Memory B cell (primary cell): ENCODE results near the gene PNPLA5.

Source experiments
- ATAC-seq: fragments of 150-1000 bp; cut with Tn5 transposase; 2 replicates; pipeline ENCODE4 v1.10.0; 2021; ENCODE audit warnings: low read depth, mild to moderate bottlenecking, moderate library complexity
- DNase-seq, 2 donors: peaks; one replicate each; pipeline ENCODE4 v3.0.0; 2022; ENCODE audit warnings: low spot score in 2 of 2
- H3K27ac Mint-ChIP-seq: one replicate; pipeline ENCODE4 v1.8.0; 2022; ENCODE audit warnings: mild to moderate bottlenecking, moderate library complexity, mixed read lengths
- H3K27me3 Mint-ChIP-seq: one replicate; pipeline ENCODE4 v1.8.0; 2022; ENCODE audit warnings: mixed read lengths
- H3K36me3 Mint-ChIP-seq: one replicate; pipeline ENCODE4 v1.8.0; 2022; ENCODE audit warnings: mild to moderate bottlenecking, mixed read lengths
- H3K4me1 Mint-ChIP-seq: one replicate; pipeline ENCODE4 v1.8.0; 2022; ENCODE audit warnings: mixed read lengths
- H3K4me3 Mint-ChIP-seq: one replicate; pipeline ENCODE4 v1.8.0; 2022; ENCODE audit warnings: mild to moderate bottlenecking, moderate library complexity, mixed read lengths
- H3K9me3 Mint-ChIP-seq: one replicate; pipeline ENCODE4 v1.8.0; 2022; ENCODE audit warnings: mixed read lengths

PNPLA5 gene

DNA sequence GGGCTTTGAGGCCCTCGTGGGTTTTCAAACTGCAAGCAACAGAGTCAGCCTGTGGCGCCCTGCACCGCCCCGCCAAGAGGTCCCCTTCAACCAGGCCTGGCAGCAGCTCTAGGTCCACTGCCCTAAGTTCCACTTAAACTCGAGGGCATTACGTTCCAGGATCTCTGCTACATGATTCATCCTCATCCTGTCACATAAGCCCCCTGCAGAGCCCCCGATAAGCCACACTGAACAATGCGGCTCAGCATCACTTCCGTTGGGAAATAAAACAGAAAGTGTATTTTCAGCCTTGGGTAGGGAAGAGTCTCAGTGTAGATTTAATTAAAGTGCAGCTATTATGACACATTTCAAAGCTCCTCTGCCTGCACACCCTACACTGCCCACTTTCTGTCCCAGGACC, 54.1 kb downstream of the PNPLA5 start:
- Mint-ChIP-seq H3K9me3 (no peaks in the 10 kb centered on the region), H3K4me1 (no peaks in the 10 kb centered on the region), H3K4me3 (no peak overlapping the region), H3K36me3 (no peaks in the 10 kb centered on the region), H3K27me3 (peaks cover 19% of the 10 kb centered on the region), H3K27ac (no peak overlapping the region)
- ATAC-seq (no peak), DNase-seq (no peak)

DNA sequence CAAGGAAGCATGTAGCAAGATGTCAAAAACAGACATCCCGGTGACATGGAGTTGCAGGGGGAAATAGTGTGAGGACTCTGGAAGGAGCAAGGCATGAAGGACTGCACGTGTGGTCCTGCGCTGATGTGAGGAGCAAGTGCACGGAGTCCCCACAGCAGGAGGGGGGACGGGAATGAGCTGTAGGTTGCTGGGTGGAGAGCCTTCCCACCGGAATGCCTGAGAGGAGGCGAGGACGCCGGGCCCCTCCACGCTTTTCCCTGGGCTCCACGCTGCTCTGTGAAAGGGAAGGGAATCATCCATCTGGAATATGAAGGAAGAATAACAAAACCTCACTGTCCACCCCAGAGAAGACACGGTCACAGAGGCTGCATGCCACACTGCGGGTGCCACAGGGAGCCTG, 56.1 kb downstream of the PNPLA5 start:
- Mint-ChIP-seq H3K27ac (no peak overlapping the region), H3K27me3 (peaks cover 20% of the 10 kb centered on the region), H3K9me3 (no peaks in the 10 kb centered on the region), H3K36me3 (no peaks in the 10 kb centered on the region), H3K4me1 (no peaks in the 10 kb centered on the region), H3K4me3 (no peak overlapping the region)
- DNase-seq (no peak), ATAC-seq (no peak)

DNA sequence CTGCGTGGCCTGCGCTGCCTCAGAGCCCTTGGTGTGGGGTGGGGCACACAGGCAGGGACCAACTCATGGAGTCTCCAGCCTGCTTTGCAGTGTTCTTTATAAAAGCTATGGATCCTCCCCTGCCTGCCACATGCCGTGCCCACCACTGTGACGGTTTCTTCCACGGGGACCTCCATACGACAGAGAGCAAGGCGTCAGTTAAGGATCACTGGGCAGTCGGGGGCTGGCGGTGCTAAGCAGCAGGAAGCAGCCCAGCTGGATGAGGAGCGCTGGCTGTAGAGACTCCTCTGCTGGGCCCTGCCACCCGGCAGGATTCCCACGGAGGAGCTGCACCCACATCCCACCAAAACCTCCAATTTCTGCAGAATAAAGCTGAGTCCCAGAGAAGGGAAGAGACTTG, 56.6 kb downstream of the PNPLA5 start:
- Mint-ChIP-seq H3K27ac (no peak overlapping the region), H3K27me3 (peaks cover 21% of the 10 kb centered on the region), H3K36me3 (no peaks in the 10 kb centered on the region), H3K9me3 (no peaks in the 10 kb centered on the region), H3K4me1 (no peaks in the 10 kb centered on the region), H3K4me3 (no peak overlapping the region)
- no peak for DNase-seq
- no peak for ATAC-seq

DNA sequence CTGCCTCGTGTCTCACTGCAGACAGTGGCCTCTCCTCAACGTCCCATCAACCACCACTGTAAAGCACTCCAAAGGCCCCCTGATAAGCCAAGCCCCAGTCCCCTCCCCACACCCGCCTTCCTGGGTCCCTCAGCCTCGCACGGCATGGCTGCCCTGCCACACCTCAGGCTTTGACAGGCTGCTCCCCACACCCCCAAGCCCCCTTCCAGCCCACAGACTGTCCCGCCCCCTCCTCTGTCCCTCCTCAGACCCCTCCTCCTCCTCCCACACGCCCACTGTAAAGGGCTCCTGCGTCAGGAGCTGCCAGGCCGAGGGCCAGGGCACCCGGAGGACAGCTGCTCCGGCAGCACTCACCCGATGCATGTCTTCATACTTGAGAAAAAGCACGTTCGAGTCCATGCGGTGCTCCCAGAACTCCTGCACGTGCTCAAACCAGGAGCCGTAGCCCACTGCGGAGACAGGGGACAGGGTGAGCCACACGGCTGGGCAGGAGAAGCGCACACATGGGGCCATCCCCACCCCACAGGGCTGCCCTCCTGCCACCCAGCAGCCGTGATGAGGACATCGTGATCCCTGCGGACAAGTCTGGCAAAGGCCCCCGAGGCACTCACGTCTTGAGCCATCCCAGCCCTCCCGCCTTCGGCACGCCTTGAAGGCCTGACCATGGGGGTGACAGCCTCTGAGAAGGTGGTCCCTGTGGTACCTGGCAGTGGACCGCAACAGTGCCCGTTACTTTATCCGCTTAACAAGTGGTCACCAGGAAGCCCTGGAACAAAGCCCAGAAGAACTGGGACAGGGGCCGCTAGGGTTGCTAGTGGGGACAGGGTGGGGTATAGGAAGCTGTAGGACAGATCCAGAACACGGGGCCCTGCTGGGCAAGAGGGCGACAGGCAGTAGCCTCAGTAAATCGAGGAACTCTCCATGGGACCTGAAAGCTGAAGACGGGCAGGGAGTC, 58.2 kb downstream of the PNPLA5 start:
- H3K36me3 Mint-ChIP-seq = no peaks in the 10 kb centered on the region
- ATAC-seq (no peak), DNase-seq (no peak)
- H3K27ac Mint-ChIP-seq = no peak overlapping the region
- H3K4me1 Mint-ChIP-seq = no peaks in the 10 kb centered on the region
- H3K4me3 Mint-ChIP-seq = no peak overlapping the region
- H3K9me3 Mint-ChIP-seq = no peaks in the 10 kb centered on the region
- H3K27me3 Mint-ChIP-seq = peaks cover 17% of the 10 kb centered on the region

DNA sequence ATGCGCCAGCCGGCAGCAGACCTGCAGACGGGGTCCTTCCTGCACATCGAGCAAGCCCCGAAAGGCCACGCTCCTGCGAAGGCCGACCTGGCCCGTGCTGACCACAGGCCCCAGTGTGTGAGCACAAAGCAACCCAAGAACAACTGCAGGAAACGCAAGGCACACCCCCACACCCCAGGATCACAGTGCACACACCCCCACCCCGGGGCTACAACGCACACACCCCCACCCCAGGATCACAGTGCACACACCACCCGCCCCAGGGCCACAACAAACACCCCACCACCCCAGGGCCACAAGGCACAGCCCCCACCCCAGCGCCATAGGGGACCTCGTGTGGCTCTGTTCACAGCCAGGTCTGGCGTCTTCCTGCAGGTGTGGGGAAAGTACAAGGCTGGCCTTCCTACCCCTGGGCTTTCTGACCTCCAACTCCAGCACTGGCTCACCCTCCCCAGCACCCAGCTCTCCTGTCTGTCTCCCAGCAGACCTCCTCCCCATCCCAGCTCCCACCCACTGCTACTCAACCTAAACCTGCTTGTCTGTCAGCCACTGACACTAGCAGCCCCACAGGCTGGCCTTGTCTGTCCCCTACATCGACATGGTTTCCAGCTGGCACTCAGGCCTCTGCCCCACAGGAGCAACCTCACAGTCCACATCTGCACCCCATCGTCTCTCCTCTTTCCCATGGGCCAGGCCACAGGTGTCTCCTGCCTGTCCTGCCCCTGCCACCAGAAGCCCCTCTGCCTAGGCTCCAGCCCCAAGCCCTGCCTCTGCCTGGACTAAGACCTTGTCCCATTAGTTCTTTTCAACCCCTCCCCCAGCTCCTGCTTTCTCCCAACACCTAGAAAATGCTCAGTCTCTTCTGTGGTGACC, 59.2 kb downstream of the PNPLA5 start:
- Mint-ChIP-seq H3K27ac (no peak overlapping the region), H3K36me3 (no peaks in the 10 kb centered on the region), H3K4me1 (no peaks in the 10 kb centered on the region), H3K27me3 (peaks cover 18% of the 10 kb centered on the region), H3K4me3 (no peak overlapping the region), H3K9me3 (no peaks in the 10 kb centered on the region)
- DNase-seq (no peak), ATAC-seq (no peak)

DNA sequence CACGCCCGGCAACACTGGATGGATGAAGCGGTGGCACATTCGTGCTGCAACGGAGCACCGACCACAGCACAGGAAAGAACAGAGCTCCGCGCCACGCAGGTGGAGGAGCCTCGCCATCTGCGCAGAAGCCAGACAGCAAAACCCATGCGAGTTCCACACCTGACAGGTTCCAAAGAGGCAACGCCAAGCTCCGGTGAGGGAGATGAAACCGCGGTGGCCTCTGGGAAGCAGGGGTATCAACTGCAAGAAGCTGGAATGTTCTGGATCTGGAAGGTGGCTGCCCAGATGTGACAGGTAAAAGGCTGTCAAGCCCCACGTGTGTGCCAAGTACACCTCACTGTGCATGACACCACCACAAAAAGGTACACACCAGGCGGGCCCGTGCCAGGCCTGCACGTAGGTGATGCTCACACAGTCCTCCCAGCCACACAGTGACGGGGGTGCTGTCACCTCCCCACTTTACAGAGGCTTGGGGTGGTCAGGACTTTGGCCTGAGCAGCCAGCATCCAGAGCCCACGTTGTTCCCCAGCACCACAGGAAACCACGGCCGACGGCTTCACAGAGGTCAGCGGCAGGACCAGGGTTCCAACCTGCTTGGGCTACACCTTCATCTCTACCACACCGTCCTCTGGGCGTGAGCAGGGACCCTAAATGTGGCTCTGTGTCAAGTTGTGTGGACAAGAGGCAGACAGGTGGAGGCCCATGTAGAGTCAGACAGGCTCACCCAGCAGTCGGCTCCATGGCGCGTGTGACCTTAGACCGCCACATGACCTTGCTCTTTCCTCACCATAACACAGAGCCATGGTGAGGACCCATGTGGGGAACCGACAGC, 60.0 kb downstream of the PNPLA5 start:
- ATAC-seq = no peak
- no peaks in the 10 kb centered on the region for H3K4me1 Mint-ChIP-seq
- H3K9me3 Mint-ChIP-seq = no peaks in the 10 kb centered on the region

DNA sequence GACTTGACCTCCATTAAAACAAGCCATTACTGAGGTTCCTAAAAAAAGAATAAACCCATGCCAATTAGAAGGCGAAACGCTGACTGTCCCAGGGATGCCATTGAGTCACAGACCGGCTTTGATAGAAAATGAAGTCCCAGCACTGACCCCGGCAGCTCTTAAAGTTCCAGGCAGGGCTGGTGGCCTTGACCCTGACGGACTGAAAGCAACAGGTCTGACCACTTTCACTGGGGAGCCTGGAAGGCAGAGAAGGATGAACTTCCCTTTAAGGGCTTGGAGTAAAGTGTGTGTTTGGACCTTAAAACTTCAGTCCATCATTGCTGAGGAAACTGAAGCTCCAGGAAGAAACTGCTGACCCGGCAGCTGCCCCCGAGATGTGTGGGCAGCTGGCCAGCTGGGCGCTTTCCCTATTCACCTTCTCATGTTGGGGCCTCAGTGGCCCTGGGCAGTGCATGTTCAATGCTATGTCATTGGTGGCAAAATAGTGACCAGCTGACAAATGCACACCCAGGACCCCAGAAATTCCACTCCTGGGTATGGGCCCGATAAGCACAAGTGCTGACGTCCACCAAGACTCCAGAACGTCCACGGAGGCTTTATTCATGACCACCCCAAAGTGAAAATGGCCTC, 60.8 kb downstream of the PNPLA5 start:
- Mint-ChIP-seq H3K27ac (no peak overlapping the region), H3K36me3 (no peaks in the 10 kb centered on the region), H3K4me1 (no peaks in the 10 kb centered on the region), H3K27me3 (peaks cover 18% of the 10 kb centered on the region), H3K9me3 (no peaks in the 10 kb centered on the region), H3K4me3 (no peak overlapping the region)
- DNase-seq = no peak
- no peak for ATAC-seq

More for the DNA sequence above, 60.0 kb downstream of the PNPLA5 start:
- no peak for DNase-seq
- Mint-ChIP-seq H3K27ac (no peak overlapping the region), H3K36me3 (no peaks in the 10 kb centered on the region), H3K4me3 (no peak overlapping the region), H3K27me3 (peaks cover 18% of the 10 kb centered on the region)

DNA sequence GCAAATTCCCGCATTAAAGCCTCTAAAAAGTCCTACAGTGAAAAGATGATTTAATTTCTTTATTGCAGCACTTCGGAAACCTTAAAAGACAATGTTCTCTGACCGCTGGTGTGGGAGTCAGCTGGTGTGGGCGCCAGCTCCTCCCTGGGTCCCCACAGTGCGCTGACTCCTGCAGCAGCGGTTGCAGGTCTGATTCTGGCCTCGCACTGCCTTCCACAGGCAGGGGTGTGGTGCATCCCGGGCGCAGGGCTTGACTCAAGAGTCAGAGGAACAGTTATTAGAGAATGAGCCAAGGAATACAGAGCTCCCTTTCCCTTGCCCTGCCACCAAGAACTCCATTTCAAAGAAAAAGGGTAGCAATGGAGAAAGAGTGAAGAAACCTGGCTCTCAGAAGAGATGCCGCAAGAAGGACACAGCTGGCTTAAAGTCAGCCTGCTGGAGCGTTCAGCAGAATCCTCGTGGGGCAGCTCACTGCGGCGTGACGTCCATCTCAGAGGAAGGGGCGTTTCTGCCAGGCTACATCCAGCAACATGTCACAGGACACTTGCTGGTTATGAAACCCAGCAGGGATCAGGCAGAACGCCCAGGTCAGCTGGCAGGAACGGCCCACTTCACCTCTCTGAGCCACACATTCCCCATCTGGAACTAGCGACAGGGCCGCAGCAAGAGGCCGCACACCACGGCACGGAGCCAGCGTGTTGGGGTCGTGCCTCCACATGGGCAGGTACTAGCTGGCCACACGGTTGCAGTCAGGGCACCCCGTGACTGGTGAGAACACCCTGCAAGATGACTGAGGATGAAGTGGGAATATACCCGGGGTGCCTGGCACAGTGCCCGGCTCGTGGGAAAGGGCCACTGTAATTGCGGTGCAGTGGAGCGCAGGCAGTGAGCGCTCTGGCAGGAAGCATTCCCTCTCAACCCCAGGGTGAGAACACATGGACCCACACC, 61.6 kb downstream of the PNPLA5 start:
- DNase-seq (no peak), ATAC-seq (no peak)
- H3K4me3 Mint-ChIP-seq = no peak overlapping the region
- H3K9me3 Mint-ChIP-seq = no peaks in the 10 kb centered on the region
- H3K36me3 Mint-ChIP-seq = no peaks in the 10 kb centered on the region
- peaks cover 13% of the 10 kb centered on the region for H3K27me3 Mint-ChIP-seq
- no peaks in the 10 kb centered on the region for H3K4me1 Mint-ChIP-seq
- no peak overlapping the region for H3K27ac Mint-ChIP-seq
